Amniotic epithelial cell (primary cell): Measurements from ENCODE around the gene ATAD3B.
A peak's percentile ranks its signal among the peaks of the same experiment; 100 is the strongest.
"Not testable (repeated sequence)": the region's sequence is repeated elsewhere in the genome, so short reads cannot be mapped to it uniquely, and the experiment has no call there.

Experiments
- DNase-seq: peaks from one replicate; pipeline ENCODE4 v3.0.0-alpha.2; 2010; ENCODE audit warnings: low read depth

ATAD3B gene

GRCh38 chr1:1434131-1434823 lies 37.3 kb upstream of the ATAD3B start:
- no peak for DNase-seq

GRCh38 chr1:1434824-1435105 lies 36.8 kb upstream of the ATAD3B start:
- no peak for DNase-seq

GRCh38 chr1:1435106-1435903 lies 36.3 kb upstream of the ATAD3B start, which contains the start of gene VWA1:
VWA1 (plus strand) TSS chr1:1435690; CDS start chr1:1435749, 59 bp downstream.
- peak; percentile 50 for DNase-seq

- DNase-seq, result no peak
Observed at GRCh38 chr1:1435911-1436629, 35.5 kb upstream of the ATAD3B start.

- no peak for DNase-seq
Observed at GRCh38 chr1:1436630-1437032, 34.9 kb upstream of the ATAD3B start.

GRCh38 chr1:1437033-1437903 lies 34.3 kb upstream of the ATAD3B start:
- no peak for DNase-seq

GRCh38 chr1:1437904-1438376 lies 33.6 kb upstream of the ATAD3B start:
- DNase-seq, result peak; percentile 17

- no peak for DNase-seq
Observed at GRCh38 chr1:1438531-1439381, 32.8 kb upstream of the ATAD3B start.

- no peak for DNase-seq
Observed at GRCh38 chr1:1439546-1440261, 31.9 kb upstream of the ATAD3B start.

GRCh38 chr1:1440262-1441001 lies 31.1 kb upstream of the ATAD3B start:
- no peak for DNase-seq

- DNase-seq, result peak; percentile 13
Observed at GRCh38 chr1:1441002-1441888, 30.3 kb upstream of the ATAD3B start.

- DNase-seq, result no peak
Observed at GRCh38 chr1:1442069-1442770, 29.3 kb upstream of the ATAD3B start.

GRCh38 chr1:1446631-1447030 lies 24.9 kb upstream of the ATAD3B start:
- DNase-seq, result not testable (repeated sequence)

- no peak for DNase-seq
Observed at GRCh38 chr1:1449099-1449739, 22.3 kb upstream of the ATAD3B start, which contains the start of gene ATAD3C. ATAD3C (plus strand) TSS chr1:1449689; CDS start chr1:1450684, 995 bp downstream.

GRCh38 chr1:1450616-1451015 lies 20.9 kb upstream of the ATAD3B start:
- not testable (repeated sequence) for DNase-seq

- no peak for DNase-seq
Observed at GRCh38 chr1:1451696-1452364, 19.7 kb upstream of the ATAD3B start.

- DNase-seq, result not testable (repeated sequence)
Observed at GRCh38 chr1:1452365-1452739, 19.2 kb upstream of the ATAD3B start.
